HG02938 (cell line): ENCODE data around the gene TDRD7.
"Not testable (repeated sequence)": the region's sequence is repeated elsewhere in the genome, so short reads cannot be mapped to it uniquely, and the experiment has no call there.

Experiments
- ATAC-seq: cut with Tn5 transposase; IDR thresholded peaks from one replicate; pipeline ENCODE4 v1.9.1; 2021; ENCODE audit warnings: mild to moderate bottlenecking, moderate library complexity; ENCODE audit not compliant: unreplicated experiment

Gene TDRD7

GRCh38 chr9:97419309-97419867 is 7.5 kb downstream of the TDRD7 start:
- ATAC-seq = no peak

GRCh38 chr9:97425336-97425972 is 13.6 kb downstream of the TDRD7 start:
- ATAC-seq = no peak

GRCh38 chr9:97425973-97426336 is 14.1 kb downstream of the TDRD7 start:
- ATAC-seq = no peak

GRCh38 chr9:97427885-97428284 is 16.0 kb downstream of the TDRD7 start:
- ATAC-seq = no peak

GRCh38 chr9:97430316-97431043 is 18.6 kb downstream of the TDRD7 start:
- ATAC-seq = no peak

- no peak for ATAC-seq
These were observed 19.1 kb downstream of the TDRD7 start for GRCh38 chr9:97431044-97431441.

- ATAC-seq = no peak
These were observed 19.8 kb downstream of the TDRD7 start for GRCh38 chr9:97431549-97432143.

GRCh38 chr9:97437051-97437600 is 25.2 kb downstream of the TDRD7 start:
- no peak for ATAC-seq

GRCh38 chr9:97438257-97438656 is 26.4 kb downstream of the TDRD7 start:
- no peak for ATAC-seq

- ATAC-seq = no peak
These were observed 26.8 kb downstream of the TDRD7 start for GRCh38 chr9:97438666-97439065.

- ATAC-seq = no peak
These were observed 28.3 kb downstream of the TDRD7 start for GRCh38 chr9:97440160-97440559.

- ATAC-seq = no peak
These were observed 29.8 kb downstream of the TDRD7 start for GRCh38 chr9:97441729-97442128.

GRCh38 chr9:97445119-97445701 is 33.3 kb downstream of the TDRD7 start:
- ATAC-seq = no peak

- no peak for ATAC-seq
These were observed 35.1 kb downstream of the TDRD7 start for GRCh38 chr9:97447001-97447400.

GRCh38 chr9:97453573-97453972 is 41.7 kb downstream of the TDRD7 start:
- not testable (repeated sequence) for ATAC-seq

- not testable (repeated sequence) for ATAC-seq
These were observed 44.9 kb downstream of the TDRD7 start for GRCh38 chr9:97456841-97457240.

- ATAC-seq = no peak
These were observed 47.4 kb downstream of the TDRD7 start for GRCh38 chr9:97459326-97459725.

- no peak for ATAC-seq
These were observed 50.3 kb downstream of the TDRD7 start for GRCh38 chr9:97462159-97462558.

GRCh38 chr9:97462914-97463313 is 51.0 kb downstream of the TDRD7 start:
- no peak for ATAC-seq

GRCh38 chr9:97468658-97469448 is 57.0 kb downstream of the TDRD7 start:
- peak; percentile 64 for ATAC-seq
